AG08395 (cell line): Measurements from ENCODE around the gene ST7.
"Not testable (repeated sequence)": the region's sequence is repeated elsewhere in the genome, so short reads cannot be mapped to it uniquely, and the experiment has no call there.

Experiments used
- DNase-seq: peaks from one replicate; pipeline ENCODE4 v3.0.0; 2012; ENCODE audit warnings: mixed read lengths, low spot score

Gene ST7

GRCh38 chr7:117229350-117229749 lies 276.0 kb downstream of the ST7 start:
- DNase-seq: no peak

GRCh38 chr7:117230276-117231046 lies 277.2 kb downstream of the ST7 start:
- DNase-seq: peak; percentile 75

GRCh38 chr7:117231047-117231359 lies 277.7 kb downstream of the ST7 start:
- no peak for DNase-seq

- DNase-seq: no peak
These were observed 284.3 kb downstream of the ST7 start for GRCh38 chr7:117237646-117238045.

GRCh38 chr7:117238472-117238871 lies 285.2 kb downstream of the ST7 start:
- DNase-seq: no peak

- DNase-seq: no peak
These were observed 285.6 kb downstream of the ST7 start for GRCh38 chr7:117238937-117239336.

- DNase-seq: no peak
These were observed 287.8 kb downstream of the ST7 start for GRCh38 chr7:117241088-117241487.

GRCh38 chr7:117243390-117243789 lies 290.1 kb downstream of the ST7 start:
- DNase-seq: no peak

GRCh38 chr7:117245703-117246102 lies 292.4 kb downstream of the ST7 start:
- not testable (repeated sequence) for DNase-seq

GRCh38 chr7:117247809-117248208 lies 294.5 kb downstream of the ST7 start:
- DNase-seq: no peak

- DNase-seq: no peak
These were observed 295.5 kb downstream of the ST7 start for GRCh38 chr7:117248829-117249228.

GRCh38 chr7:117249696-117250095 lies 296.4 kb downstream of the ST7 start:
- no peak for DNase-seq

GRCh38 chr7:117250245-117250644 lies 296.9 kb downstream of the ST7 start:
- DNase-seq: no peak

GRCh38 chr7:117250801-117251200 lies 297.5 kb downstream of the ST7 start:
- DNase-seq: peak; percentile 56

GRCh38 chr7:117251687-117252086 lies 298.4 kb downstream of the ST7 start:
- peak; percentile 91 for DNase-seq

- DNase-seq: peak; percentile 75
These were observed 306.3 kb downstream of the ST7 start for GRCh38 chr7:117259615-117260014.

- no peak for DNase-seq
These were observed 309.2 kb downstream of the ST7 start for GRCh38 chr7:117262546-117262945.

GRCh38 chr7:117264716-117265115 lies 311.4 kb downstream of the ST7 start:
- no peak for DNase-seq

GRCh38 chr7:117269417-117269816 lies 316.1 kb downstream of the ST7 start:
- DNase-seq: peak; percentile 84

- peak; percentile 50 for DNase-seq
These were observed 316.6 kb downstream of the ST7 start for GRCh38 chr7:117269886-117270285.

- DNase-seq: no peak
These were observed 317.1 kb downstream of the ST7 start for GRCh38 chr7:117270371-117270770.

GRCh38 chr7:117271566-117271965 lies 318.3 kb downstream of the ST7 start:
- DNase-seq: no peak

GRCh38 chr7:117272017-117272759 lies 318.9 kb downstream of the ST7 start:
- DNase-seq: no peak

- DNase-seq: no peak
These were observed 320.0 kb downstream of the ST7 start for GRCh38 chr7:117273325-117273724.
